Vagina (tissue), 2 donors: ENCODE data around the gene ARAP3. TPM values are rescaled to one million over a fixed set of nuclear protein-coding genes. Genes with fewer than 3 reads are reported as not detected.
A peak's percentile ranks its signal among the peaks of the same experiment; 100 is the strongest.

Experiments
- DNase-seq, 2 donors: peaks; one replicate each; pipeline ENCODE4 v3.0.0-alpha.2; 2017; ENCODE audit errors: extremely low spot score in 2 of 2
- H3K27ac ChIP-seq: fragments of 200-600 bp; sonication (generic); one replicate; pipeline ENCODE4 v1.5.1; 2019
- H3K27me3 ChIP-seq: fragments of 200-600 bp; sonication (generic); one replicate; pipeline ENCODE4 v1.5.1; 2019
- H3K36me3 ChIP-seq, 2 donors: fragments of 200-600 bp; sonication (generic); one replicate each; pipeline ENCODE4 v1.5.1; 2017 to 2019
- H3K4me1 ChIP-seq: fragments of 200-600 bp; sonication (generic); one replicate; pipeline ENCODE4 v1.5.1; 2019
- H3K4me3 ChIP-seq, 2 donors: fragments of 200-600 bp; sonication (generic); 1 replicate in 1 of 2; 2 replicates in 1 of 2; pipeline ENCODE4 v1.5.1; 2016 to 2019
- H3K9me3 ChIP-seq: fragments of 200-600 bp; sonication (generic); one replicate; pipeline ENCODE4 v1.5.1; 2019
- CTCF ChIP-seq, 3 experiments: fragments of 450-650 bp in 2 of 3; fragments of 200-600 bp in 1 of 3; sonication (generic) in 1 of 3; IDR thresholded peaks; one replicate each; pipeline ENCODE4 v1.5.1; 2017 to 2019; ENCODE audit warnings: antibody characterized with exemption in 3 of 3, mild to moderate bottlenecking in 2 of 3, moderate library complexity in 2 of 3
- POLR2A ChIP-seq, 2 donors: fragments of 450-650 bp; IDR thresholded peaks; one replicate each; pipeline ENCODE4 v1.6.1; 2017; ENCODE audit warnings: antibody characterized with exemption in 2 of 2, mild to moderate bottlenecking in 2 of 2, moderate library complexity in 2 of 2
- POLR2AphosphoS5 ChIP-seq, 2 donors: sonication (generic); formaldehyde crosslinking; IDR thresholded peaks; one replicate each; pipeline ENCODE4 v1.9.0; 2017; ENCODE audit warnings: antibody characterized with exemption in 2 of 2, mild to moderate bottlenecking in 2 of 2, low read depth in 1 of 2; ENCODE audit not compliant: insufficient read depth in 1 of 2
- intact Hi-C: fragments of 100-400 bp; cut with DNase I; formaldehyde crosslinking; loops from one replicate; pipeline ENCODE4 v1.15.1; 2023
- total RNA-seq: library from RNA; depleted of rRNA; stranded (reverse); fragments of >200 nt; gene quantifications from one replicate; pipeline ENCODE4 v1.2.3, GENCODE V29; 2016

Gene ARAP3
- total RNA-seq, 1 donor from 2014 or later = 13.3 TPM

GRCh38 chr5:141623611-141624010 lies 58.4 kb downstream of the ARAP3 start:
- no peak for DNase-seq
- Histone ChIP-seq H3K4me1 (peaks cover 5% of the 10 kb centered on the region), H3K27ac (no peak overlapping the region), H3K9me3 (no peaks in the 10 kb centered on the region), H3K27me3 (no peaks in the 10 kb centered on the region), H3K4me3 (no peak overlapping the region), H3K36me3 (peaks cover 0 to 65% of the 10 kb centered on the region in 2 donors)
- TF ChIP-seq POLR2A (IDR thresholded peaks at IDR 0.05) (no peak), CTCF (IDR thresholded peaks at IDR 0.05) (no peak), POLR2AphosphoS5 (IDR thresholded peaks at IDR 0.05; ENCODE audit: insufficient read depth in 1 of 2, low read depth in 1 of 2) (no peak)
- intact Hi-C loops = no loop called here

GRCh38 chr5:141623186-141623585 lies 58.8 kb downstream of the ARAP3 start:
- no peak overlapping the region for H3K4me3 ChIP-seq
- peaks cover 5% of the 10 kb centered on the region for H3K4me1 ChIP-seq
- no peaks in the 10 kb centered on the region for H3K27me3 ChIP-seq
- peaks cover 0 to 61% of the 10 kb centered on the region in 2 donors for H3K36me3 ChIP-seq
- H3K27ac ChIP-seq = no peak overlapping the region
- H3K9me3 ChIP-seq = no peaks in the 10 kb centered on the region
- intact Hi-C loops = no loop called here
- TF ChIP-seq CTCF (IDR thresholded peaks at IDR 0.05) (no peak), POLR2A (IDR thresholded peaks at IDR 0.05) (no peak), POLR2AphosphoS5 (IDR thresholded peaks at IDR 0.05; ENCODE audit: insufficient read depth in 1 of 2, low read depth in 1 of 2) (no peak)
- DNase-seq = no peak

- TF ChIP-seq POLR2A (IDR thresholded peaks at IDR 0.05) (peak; percentile 56 to 84), CTCF (IDR thresholded peaks at IDR 0.05) (peak; percentile 97 to 100 (median 99)), POLR2AphosphoS5 (IDR thresholded peaks at IDR 0.05; ENCODE audit: insufficient read depth in 1 of 2, low read depth in 1 of 2) (peak; percentile 79 to 80)
- Histone ChIP-seq H3K9me3 (no peaks in the 10 kb centered on the region), H3K36me3 (peaks cover 0 to 29% of the 10 kb centered on the region in 2 donors), H3K27me3 (no peaks in the 10 kb centered on the region), H3K4me3 (peak within 1 kb of the TSS; percentile 78 to 86), H3K4me1 (peaks cover 27% of the 10 kb centered on the region), H3K27ac (peak within 1 kb of the TSS; percentile 96)
- peak in 1 of 2 donors; percentile 97 for DNase-seq
- intact Hi-C loops = no loop called here
Observed at GRCh38 chr5:141618804-141619554, 63.1 kb downstream of the ARAP3 start, which contains the start of gene DIAPH1. Gene DIAPH1, minus strand, starts transcription at chr5:141619000. Its CDS starts 86 bp downstream, at chr5:141618914.

GRCh38 chr5:141618030-141618803 lies 63.8 kb downstream of the ARAP3 start:
- peaks cover 27% of the 10 kb centered on the region for H3K4me1 ChIP-seq
- peak overlapping the region; percentile 78 to 86 for H3K4me3 ChIP-seq
- H3K36me3 ChIP-seq = peaks cover 0 to 24% of the 10 kb centered on the region in 2 donors
- TF ChIP-seq POLR2A (IDR thresholded peaks at IDR 0.05) (no peak), CTCF (IDR thresholded peaks at IDR 0.05) (no peak), POLR2AphosphoS5 (IDR thresholded peaks at IDR 0.05; ENCODE audit: insufficient read depth in 1 of 2, low read depth in 1 of 2) (peak in 1 of 2 donors; percentile 43)
- peak overlapping the region; percentile 96 for H3K27ac ChIP-seq
- H3K27me3 ChIP-seq = no peaks in the 10 kb centered on the region
- no peak for DNase-seq
- H3K9me3 ChIP-seq = no peaks in the 10 kb centered on the region
- intact Hi-C loops = no loop called here
